ENCODE results near the gene POLK. TPM values are rescaled to one million over a fixed set of nuclear protein-coding genes. Genes with fewer than 3 reads are reported as not detected.

Gene POLK
- total and polyA plus RNA-seq, 2 experiments from 2014 or later, result 22.2 to 25.7 TPM

DNA sequence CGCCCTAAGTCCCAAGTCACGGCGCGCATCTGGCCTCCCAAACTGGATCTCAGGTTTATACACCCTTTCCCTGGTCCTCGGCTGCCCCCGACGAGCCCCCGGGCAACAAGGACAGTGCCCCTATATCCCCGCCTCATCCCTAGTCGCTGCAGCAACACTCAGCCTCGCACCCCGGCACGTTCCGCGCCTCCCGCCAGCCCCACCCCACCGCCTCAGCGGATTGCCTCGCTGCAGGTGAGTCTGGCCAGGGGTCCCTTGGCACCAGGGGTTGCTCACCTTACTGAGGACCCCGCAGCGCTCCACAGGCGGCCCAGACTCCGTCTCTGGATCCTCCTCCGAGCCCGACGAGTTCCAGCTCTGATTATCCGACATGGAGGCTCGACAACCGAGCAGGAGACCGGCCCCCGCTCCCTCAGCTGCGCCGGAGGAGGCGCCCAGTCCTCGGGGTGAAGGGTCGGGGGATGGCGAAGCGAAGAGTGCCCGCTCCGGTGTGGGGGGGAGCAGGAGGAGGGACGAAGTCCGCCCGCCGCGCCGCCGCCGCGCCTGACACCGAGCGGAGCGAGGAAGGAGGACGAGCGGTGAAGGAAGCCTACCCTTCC lies 756 bp upstream of the POLK start:
- Histone ChIP-seq H3K36me3 (ENCODE audit: low read depth) (no peaks in the 10 kb centered on the region), H3K4me3 (peak overlapping the region; percentile 96), H3K9me3 (ENCODE audit: low read depth) (no peaks in the 10 kb centered on the region), H3F3A (ENCODE audit: insufficient read depth) (peaks cover 7% of the 10 kb centered on the region; the same call in 1 of the 2 replicates), H3K4me1 (ENCODE audit: insufficient read depth) (peaks cover 33% of the 10 kb centered on the region), H3K4me2 (ENCODE audit: unreplicated experiment) (peak overlapping the region; percentile 88), H3K9ac (peak overlapping the region; percentile 90), H3K27me3 (replicated peaks; ENCODE audit: insufficient read depth) (no peaks in the 10 kb centered on the region), H3K79me2 (ENCODE audit: insufficient read depth) (peaks cover 96% of the 10 kb centered on the region), H4K20me1 (ENCODE audit: insufficient read depth) (peaks cover under 1% of the 10 kb centered on the region; the same call in 1 of the 2 replicates), H3K27ac (peak overlapping the region; percentile 72), H3K9me2 (ENCODE audit: insufficient read depth) (no peaks in the 10 kb centered on the region), H2AFZ (peak overlapping the region; percentile 94)
- TF ChIP-seq EZH2 (IDR thresholded peaks at IDR 0.05; ENCODE audit: insufficient read depth, poor library complexity, severe bottlenecking) (no peak), EZH2phosphoT487 (IDR thresholded peaks at IDR 0.05; ENCODE audit: insufficient read depth, low read depth) (no peak)
- 1% methylated on average over 47 to 50 of the region's 54 CpGs for WGBS, 2 experiments (ENCODE audit: low coverage in 1 of 2, low lambda C conversion rate in 2 of 2, missing lambda C conversion rate in 2 of 2)
- peak; percentile 66 for DNase-seq
- in situ Hi-C loops (cut with MboI), result no loop called here

- Histone ChIP-seq H3K36me3 (ENCODE audit: low read depth) (no peaks in the 10 kb centered on the region), H3K79me2 (ENCODE audit: insufficient read depth) (peaks cover 96% of the 10 kb centered on the region), H3K9me3 (ENCODE audit: low read depth) (no peaks in the 10 kb centered on the region), H3K9me2 (ENCODE audit: insufficient read depth) (no peaks in the 10 kb centered on the region), H3K4me3 (peak overlapping the region; percentile 96), H3K9ac (peak overlapping the region; percentile 90), H3K27me3 (replicated peaks; ENCODE audit: insufficient read depth) (no peaks in the 10 kb centered on the region), H3K4me1 (ENCODE audit: insufficient read depth) (peaks cover 32% of the 10 kb centered on the region), H3F3A (ENCODE audit: insufficient read depth) (peaks cover 7% of the 10 kb centered on the region; the same call in 1 of the 2 replicates), H3K4me2 (ENCODE audit: unreplicated experiment) (peak overlapping the region; percentile 95), H4K20me1 (ENCODE audit: insufficient read depth) (no peaks in the 10 kb centered on the region; the same call in 1 of the 2 replicates), H2AFZ (peak overlapping the region; percentile 97), H3K27ac (peak overlapping the region; percentile 82)
- peak; percentile 48 for DNase-seq
- TF ChIP-seq EZH2 (IDR thresholded peaks at IDR 0.05; ENCODE audit: insufficient read depth, poor library complexity, severe bottlenecking), result no peak
- TF ChIP-seq EZH2phosphoT487 (IDR thresholded peaks at IDR 0.05; ENCODE audit: insufficient read depth, low read depth), result no peak
- in situ Hi-C loops (cut with MboI), result no loop called here
- 62 to 63% methylated on average over 16 of the region's 16 CpGs for WGBS, 2 experiments (ENCODE audit: low coverage in 1 of 2, low lambda C conversion rate in 2 of 2, missing lambda C conversion rate in 2 of 2)
Measured at GRCh38 chr5:75512383-75513074, 838 bp downstream of the POLK start.

DNA sequence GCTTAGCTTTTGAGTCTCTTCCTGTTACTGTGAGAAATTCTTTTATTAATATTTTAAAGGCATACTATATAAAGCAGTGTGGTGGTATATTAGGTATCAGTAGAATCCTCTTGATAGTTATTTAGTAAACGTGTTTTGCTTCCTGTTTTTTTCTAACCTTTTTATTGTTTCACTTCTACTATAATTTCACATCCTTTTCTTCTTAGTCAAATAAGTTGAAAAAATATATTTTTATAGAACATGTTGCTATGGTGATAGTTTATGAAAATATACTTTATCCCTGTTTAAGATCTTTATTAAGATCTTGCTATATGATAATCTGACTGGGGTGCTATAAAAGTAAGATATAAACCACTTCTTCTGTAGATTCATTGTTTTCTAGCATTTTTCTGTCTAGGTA lies 2.1 kb downstream of the POLK start:
- TF ChIP-seq EZH2phosphoT487 (IDR thresholded peaks at IDR 0.05; ENCODE audit: insufficient read depth, low read depth) (no peak), EZH2 (IDR thresholded peaks at IDR 0.05; ENCODE audit: insufficient read depth, poor library complexity, severe bottlenecking) (no peak)
- Histone ChIP-seq H3F3A (ENCODE audit: insufficient read depth) (peaks cover 7% of the 10 kb centered on the region; the same call in 1 of the 2 replicates), H3K9ac (no peak overlapping the region), H3K4me3 (peak overlapping the region; percentile 96), H3K27me3 (replicated peaks; ENCODE audit: insufficient read depth) (no peaks in the 10 kb centered on the region), H2AFZ (no peak overlapping the region), H4K20me1 (ENCODE audit: insufficient read depth) (peaks cover 6% of the 10 kb centered on the region; the same call in 1 of the 2 replicates), H3K4me2 (ENCODE audit: unreplicated experiment) (peak overlapping the region; percentile 95), H3K9me2 (ENCODE audit: insufficient read depth) (no peaks in the 10 kb centered on the region), H3K9me3 (ENCODE audit: low read depth) (no peaks in the 10 kb centered on the region), H3K36me3 (ENCODE audit: low read depth) (no peaks in the 10 kb centered on the region), H3K79me2 (ENCODE audit: insufficient read depth) (peaks cover 96% of the 10 kb centered on the region), H3K4me1 (ENCODE audit: insufficient read depth) (peaks cover 29% of the 10 kb centered on the region), H3K27ac (no peak overlapping the region)
- 86% methylated on average over 1 of the region's 1 CpG for WGBS, 2 experiments (ENCODE audit: low coverage in 1 of 2, low lambda C conversion rate in 2 of 2, missing lambda C conversion rate in 2 of 2)
- no peak for DNase-seq
- in situ Hi-C loops (cut with MboI), result no loop called here

DNA sequence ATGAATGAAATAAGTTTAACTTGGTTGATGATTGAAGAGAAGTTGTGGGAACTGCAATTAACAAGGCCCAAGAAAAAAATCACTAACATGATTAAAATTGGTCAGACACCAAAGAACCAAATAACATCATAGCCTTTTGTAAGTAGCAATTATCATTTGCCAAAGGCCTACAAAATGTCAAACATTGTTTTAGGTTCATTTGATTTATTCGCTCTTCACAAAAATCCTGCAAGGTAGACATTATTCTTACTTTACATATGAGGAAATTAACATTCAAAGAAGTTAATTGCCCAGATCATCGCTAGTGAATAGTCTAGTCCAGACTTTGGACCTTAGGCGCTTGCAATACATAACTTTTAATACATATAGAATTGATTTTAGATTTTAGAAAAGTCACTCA lies 2.6 kb downstream of the POLK start:
- no peak overlapping the region for H3K9ac ChIP-seq
- peaks cover 96% of the 10 kb centered on the region for H3K79me2 ChIP-seq (ENCODE audit: insufficient read depth)
- no peak for TF ChIP-seq EZH2phosphoT487 (IDR thresholded peaks at IDR 0.05; ENCODE audit: insufficient read depth, low read depth)
- no peak for TF ChIP-seq EZH2 (IDR thresholded peaks at IDR 0.05; ENCODE audit: insufficient read depth, poor library complexity, severe bottlenecking)
- H3K9me3 ChIP-seq (ENCODE audit: low read depth), result no peaks in the 10 kb centered on the region
- peak overlapping the region; percentile 95 for H3K4me2 ChIP-seq (ENCODE audit: unreplicated experiment)
- H2AFZ ChIP-seq, result no peak overlapping the region
- DNase-seq, result no peak
- H3K4me3 ChIP-seq, result 0 out of 2 replicates have a peak overlapping the region, but pooled peaks have one; percentile 96
- no peaks in the 10 kb centered on the region for H3K36me3 ChIP-seq (ENCODE audit: low read depth)
- H3F3A ChIP-seq (ENCODE audit: insufficient read depth), result peaks cover 7% of the 10 kb centered on the region; the same call in 1 of the 2 replicates
- in situ Hi-C loops (cut with MboI), result no loop called here
- WGBS, 2 experiments (ENCODE audit: low coverage in 1 of 2, low lambda C conversion rate in 2 of 2, missing lambda C conversion rate in 2 of 2), result 96 to 100% methylated on average over 3 of the region's 3 CpGs
- no peak overlapping the region for H3K27ac ChIP-seq
- H4K20me1 ChIP-seq (ENCODE audit: insufficient read depth), result peaks cover 7% of the 10 kb centered on the region; the same call in 1 of the 2 replicates
- no peaks in the 10 kb centered on the region for H3K9me2 ChIP-seq (ENCODE audit: insufficient read depth)
- no peaks in the 10 kb centered on the region for H3K27me3 ChIP-seq (replicated peaks; ENCODE audit: insufficient read depth)
- peaks cover 25% of the 10 kb centered on the region for H3K4me1 ChIP-seq (ENCODE audit: insufficient read depth)
